GM23338 (cell line): Measurements from ENCODE around the gene GCKR. TPM values are rescaled to one million over a fixed set of nuclear protein-coding genes. Genes with fewer than 3 reads are reported as not detected.

Experiments
- ATAC-seq: fragments of 200-7000 bp; cut with Tn5 transposase; 3 replicates; pipeline ENCODE4 v1.9.1; 2020
- DNase-seq: peaks from one replicate; pipeline ENCODE4 v3.0.0-alpha.2; 2015; ENCODE audit warnings: low spot score
- H2AFZ ChIP-seq: fragments of 200-600 bp; sonication (generic); 2 replicates; pipeline ENCODE4 v1.8.0; 2016; ENCODE audit warnings: antibody characterized with exemption, mild to moderate bottlenecking, moderate library complexity
- H3F3A ChIP-seq: fragments of 200-600 bp; sonication (generic); replicated peaks from 2 replicates; pipeline ENCODE4 v1.8.0; 2017; ENCODE audit warnings: antibody characterized with exemption, mixed run types, low read depth
- H3K27ac ChIP-seq: fragments of 200-600 bp; sonication (generic); 2 replicates; pipeline ENCODE4 v1.6.1; 2016; ENCODE audit warnings: low read depth
- H3K27me3 ChIP-seq: fragments of 200-600 bp; sonication (generic); 2 replicates; pipeline ENCODE4 v1.8.0; 2016; ENCODE audit warnings: mild to moderate bottlenecking, mixed run types, moderate library complexity; ENCODE audit not compliant: insufficient read depth
- H3K36me3 ChIP-seq: fragments of 200-600 bp; sonication (generic); 2 replicates; pipeline ENCODE4 v1.8.0; 2016; ENCODE audit warnings: mild to moderate bottlenecking; ENCODE audit not compliant: insufficient read depth
- H3K4me1 ChIP-seq: fragments of 200-600 bp; sonication (generic); 2 replicates; pipeline ENCODE4 v1.8.0; 2016; ENCODE audit warnings: mild to moderate bottlenecking, moderate library complexity; ENCODE audit not compliant: insufficient read depth
- H3K4me2 ChIP-seq: fragments of 200-600 bp; sonication (generic); 2 replicates; pipeline ENCODE4 v1.7.1; 2017; ENCODE audit warnings: mixed run types
- H3K4me3 ChIP-seq: fragments of 200-600 bp; sonication (generic); 2 replicates; pipeline ENCODE4 v1.6.1; 2016; ENCODE audit warnings: mixed run types
- H3K79me2 ChIP-seq: fragments of 200-600 bp; sonication (generic); replicated peaks from 2 replicates; pipeline ENCODE4 v1.8.0; 2017; ENCODE audit warnings: mild to moderate bottlenecking; ENCODE audit not compliant: insufficient read depth
- H3K9me2 ChIP-seq: fragments of 200-600 bp; sonication (generic); 2 replicates; pipeline ENCODE4 v1.8.0; 2017; ENCODE audit not compliant: insufficient read depth
- H4K20me1 ChIP-seq: fragments of 200-600 bp; sonication (generic); replicated peaks from 2 replicates; pipeline ENCODE4 v1.8.0; 2017; ENCODE audit warnings: mild to moderate bottlenecking; ENCODE audit not compliant: insufficient read depth
- H3K27ac Mint-ChIP-seq: 2 replicates; pipeline ENCODE4 v1.8.0; 2020; ENCODE audit warnings: inconsistent platforms, mild to moderate bottlenecking, moderate library complexity, mixed read lengths
- H3K27me3 Mint-ChIP-seq: 3 replicates; pipeline ENCODE4 v1.8.0; 2022; ENCODE audit warnings: low read depth, mild to moderate bottlenecking, moderate library complexity, mixed read lengths, inconsistent platforms; ENCODE audit not compliant: insufficient read depth, poor library complexity
- H3K36me3 Mint-ChIP-seq: 3 replicates; pipeline ENCODE4 v1.8.0; 2021; ENCODE audit warnings: low read depth, mild to moderate bottlenecking, inconsistent platforms, moderate library complexity, mixed read lengths
- H3K4me1 Mint-ChIP-seq: 3 replicates; pipeline ENCODE4 v1.8.0; 2020; ENCODE audit warnings: mild to moderate bottlenecking, inconsistent platforms, mixed read lengths
- H3K4me3 Mint-ChIP-seq: 3 replicates; pipeline ENCODE4 v1.8.0; 2021; ENCODE audit warnings: moderate library complexity, mild to moderate bottlenecking, inconsistent platforms, mixed read lengths
- H3K9me3 Mint-ChIP-seq: 3 replicates; pipeline ENCODE4 v1.8.0; 2020; ENCODE audit warnings: moderate library complexity, mild to moderate bottlenecking, inconsistent platforms, mixed read lengths
- CREB1 ChIP-seq: fragments of 250-450 bp; sonication (Bioruptor Pico); IDR thresholded peaks from 2 replicates; pipeline ENCODE4 v1.5.0; 2020; ENCODE audit warnings: low read depth, mild to moderate bottlenecking, moderate library complexity
- CTCF ChIP-seq, 2 experiments: fragments of 200-600 bp in 1 of 2; sonication (generic) in 1 of 2; conservative IDR thresholded peaks; 2 replicates each; pipeline versions ENCODE4 v1.5.1 to v1.6.1; 2016 to 2017; ENCODE audit warnings: antibody characterized with exemption in 2 of 2, low read depth in 2 of 2, mild to moderate bottlenecking in 2 of 2, moderate library complexity in 1 of 2
- EZH2 ChIP-seq: fragments of 200-600 bp; sonication (generic); IDR thresholded peaks from one replicate; pipeline ENCODE4 v1.8.0; 2017; ENCODE audit warnings: antibody characterized with exemption, mild to moderate bottlenecking, low read depth; ENCODE audit not compliant: unreplicated experiment
- EZH2phosphoT487 ChIP-seq: fragments of 200-600 bp; sonication (generic); IDR thresholded peaks from one replicate; pipeline ENCODE4 v1.8.1; 2018; ENCODE audit warnings: antibody characterized with exemption; ENCODE audit not compliant: unreplicated experiment
- JUNB ChIP-seq: IDR thresholded peaks from one replicate; pipeline ENCODE4 v1.6.1; 2016; ENCODE audit warnings: antibody characterized with exemption; ENCODE audit not compliant: unreplicated experiment
- NANOG ChIP-seq: IDR thresholded peaks from 2 replicates; pipeline ENCODE4 v1.6.1; 2016; ENCODE audit warnings: antibody characterized with exemption, borderline replicate concordance
- POLR2AphosphoS5 ChIP-seq: IDR thresholded peaks from 2 replicates; pipeline ENCODE4 v1.6.1; 2016; ENCODE audit warnings: antibody characterized with exemption, low read depth
- STAT1 ChIP-seq: IDR thresholded peaks from one replicate; pipeline ENCODE4 v1.6.1; 2016; ENCODE audit warnings: antibody characterized with exemption; ENCODE audit not compliant: unreplicated experiment
- ZNF114 ChIP-seq: fragments of 250-450 bp; sonication (Bioruptor Pico); IDR thresholded peaks from 2 replicates; pipeline ENCODE4 v1.5.0; 2020; ENCODE audit warnings: mild to moderate bottlenecking, moderate library complexity
- ZNF331 ChIP-seq: fragments of 250-450 bp; sonication (Bioruptor Pico); IDR thresholded peaks from 2 replicates; pipeline ENCODE4 v1.5.0; 2020; ENCODE audit warnings: low read depth, mild to moderate bottlenecking, moderate library complexity
- ZNF462 ChIP-seq: fragments of 250-450 bp; sonication (Bioruptor Pico); IDR thresholded peaks from 2 replicates; pipeline ENCODE4 v1.5.0; 2020; ENCODE audit warnings: mild to moderate bottlenecking, moderate library complexity
- polyA plus RNA-seq: library from polyadenylated mRNA; unstranded; fragments of >200 nt; fragmentation: Nextera tagmentation; extraction: Ambion mirVana; gene quantifications from 2 replicates; pipeline ENCODE4 v1.2.1, GENCODE V29; 2016
- total RNA-seq: library from RNA; depleted of rRNA; stranded (reverse); fragments of >200 nt; shearing (Covaris generic); gene quantifications from 2 replicates; pipeline ENCODE4 v1.2.3, GENCODE V29; 2014
- TF ChIP-seq, protein P1 (sequence below): IDR thresholded peaks from one replicate; pipeline ENCODE4 v1.6.1; 2018; ENCODE audit warnings: antibody characterized with exemption; ENCODE audit not compliant: unreplicated experiment
- TF ChIP-seq, protein P2 (sequence below): IDR thresholded peaks from 2 replicates; pipeline ENCODE4 v1.6.1; 2016; ENCODE audit warnings: antibody characterized with exemption

GCKR gene
- total and polyA plus RNA-seq, 2 experiments from 2014 or later: not detected

GRCh38 chr2:27485496-27485895 is 11.1 kb upstream of the GCKR start:
- Mint-ChIP-seq H3K27ac (no peak overlapping the region), H3K9me3 (no peaks in the 10 kb centered on the region; the same call in 2 of the 3 replicates)

More at GRCh38 chr2:27485496-27485895, 11.1 kb upstream of the GCKR start:
- no peak overlapping the region for H3K4me3 ChIP-seq
- no peaks in the 10 kb centered on the region for H3K79me2 ChIP-seq
- Mint-ChIP-seq H3K36me3 (no peaks in the 10 kb centered on the region; the same call in 2 of the 3 replicates), H3K4me1 (peaks cover 15% of the 10 kb centered on the region; the same call in 2 of the 3 replicates), H3K27me3 (peaks cover 4% of the 10 kb centered on the region), H3K4me3 (no peak overlapping the region)
- no peaks in the 10 kb centered on the region for H3K9me2 ChIP-seq
- no peaks in the 10 kb centered on the region for H3K27me3 ChIP-seq
- H4K20me1 ChIP-seq: no peaks in the 10 kb centered on the region
- TF ChIP-seq STAT1 (no peak), NANOG (no peak), CREB1 (CRISPR knock-in tag) (no peak), JUNB (no peak), POLR2AphosphoS5 (no peak), EZH2 (no peak), EZH2phosphoT487 (no peak), ZNF462 (no peak), ZNF331 (CRISPR knock-in tag) (no peak), CTCF (conservative IDR thresholded peaks at IDR 0.05; ENCODE audit: low read depth in 2 of 2) (no peak), ZNF114 (CRISPR knock-in tag) (no peak)
- TF ChIP-seq, protein P1, sequence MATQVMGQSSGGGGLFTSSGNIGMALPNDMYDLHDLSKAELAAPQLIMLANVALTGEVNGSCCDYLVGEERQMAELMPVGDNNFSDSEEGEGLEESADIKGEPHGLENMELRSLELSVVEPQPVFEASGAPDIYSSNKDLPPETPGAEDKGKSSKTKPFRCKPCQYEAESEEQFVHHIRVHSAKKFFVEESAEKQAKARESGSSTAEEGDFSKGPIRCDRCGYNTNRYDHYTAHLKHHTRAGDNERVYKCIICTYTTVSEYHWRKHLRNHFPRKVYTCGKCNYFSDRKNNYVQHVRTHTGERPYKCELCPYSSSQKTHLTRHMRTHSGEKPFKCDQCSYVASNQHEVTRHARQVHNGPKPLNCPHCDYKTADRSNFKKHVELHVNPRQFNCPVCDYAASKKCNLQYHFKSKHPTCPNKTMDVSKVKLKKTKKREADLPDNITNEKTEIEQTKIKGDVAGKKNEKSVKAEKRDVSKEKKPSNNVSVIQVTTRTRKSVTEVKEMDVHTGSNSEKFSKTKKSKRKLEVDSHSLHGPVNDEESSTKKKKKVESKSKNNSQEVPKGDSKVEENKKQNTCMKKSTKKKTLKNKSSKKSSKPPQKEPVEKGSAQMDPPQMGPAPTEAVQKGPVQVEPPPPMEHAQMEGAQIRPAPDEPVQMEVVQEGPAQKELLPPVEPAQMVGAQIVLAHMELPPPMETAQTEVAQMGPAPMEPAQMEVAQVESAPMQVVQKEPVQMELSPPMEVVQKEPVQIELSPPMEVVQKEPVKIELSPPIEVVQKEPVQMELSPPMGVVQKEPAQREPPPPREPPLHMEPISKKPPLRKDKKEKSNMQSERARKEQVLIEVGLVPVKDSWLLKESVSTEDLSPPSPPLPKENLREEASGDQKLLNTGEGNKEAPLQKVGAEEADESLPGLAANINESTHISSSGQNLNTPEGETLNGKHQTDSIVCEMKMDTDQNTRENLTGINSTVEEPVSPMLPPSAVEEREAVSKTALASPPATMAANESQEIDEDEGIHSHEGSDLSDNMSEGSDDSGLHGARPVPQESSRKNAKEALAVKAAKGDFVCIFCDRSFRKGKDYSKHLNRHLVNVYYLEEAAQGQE: no peak
- TF ChIP-seq, protein P2, sequence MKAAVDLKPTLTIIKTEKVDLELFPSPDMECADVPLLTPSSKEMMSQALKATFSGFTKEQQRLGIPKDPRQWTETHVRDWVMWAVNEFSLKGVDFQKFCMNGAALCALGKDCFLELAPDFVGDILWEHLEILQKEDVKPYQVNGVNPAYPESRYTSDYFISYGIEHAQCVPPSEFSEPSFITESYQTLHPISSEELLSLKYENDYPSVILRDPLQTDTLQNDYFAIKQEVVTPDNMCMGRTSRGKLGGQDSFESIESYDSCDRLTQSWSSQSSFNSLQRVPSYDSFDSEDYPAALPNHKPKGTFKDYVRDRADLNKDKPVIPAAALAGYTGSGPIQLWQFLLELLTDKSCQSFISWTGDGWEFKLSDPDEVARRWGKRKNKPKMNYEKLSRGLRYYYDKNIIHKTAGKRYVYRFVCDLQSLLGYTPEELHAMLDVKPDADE: no peak
- H3K36me3 ChIP-seq: no peaks in the 10 kb centered on the region
- no peak overlapping the region for H3K4me2 ChIP-seq
- no peak overlapping the region for H2AFZ ChIP-seq
- ATAC-seq (no peak), DNase-seq (no peak)
- H3K27ac ChIP-seq: no peak overlapping the region
- H3K4me1 ChIP-seq: peaks cover 7% of the 10 kb centered on the region
- 0 out of 2 replicates have a peak, but pooled peaks cover 3% of the 10 kb centered on the region for H3F3A ChIP-seq
